Kidney (tissue), 14 donors: ENCODE results near the gene MINDY4. TPM values are rescaled to one million over a fixed set of nuclear protein-coding genes. Genes with fewer than 3 reads are reported as not detected.

ENCODE experiments used
- DNase-seq, 5 donors: peaks; one replicate each; pipeline ENCODE4 v3.0.0-alpha.2; 2013 to 2020
- FAIRE-seq: peaks from 2 replicates; lab custom pipeline; 2012; peaks lifted over from hg19 to GRCh38; lab: Jason Lieb, UNC
- H3K27ac ChIP-seq, 2 donors: one replicate each; pipeline ENCODE4 v1.7.0; 2013; ENCODE audit warnings: low read depth in 2 of 2, low read length in 2 of 2, inconsistent platforms in 1 of 2
- H3K27me3 ChIP-seq: one replicate; pipeline ENCODE4 v1.7.1; 2013; ENCODE audit warnings: low read length, inconsistent platforms; ENCODE audit not compliant: control insufficient read depth, insufficient read depth
- H3K36me3 ChIP-seq, 3 donors: one replicate each; pipeline versions ENCODE4 v1.7.0 to v1.7.1; 2013; ENCODE audit warnings: low read length in 3 of 3, control low read depth in 1 of 3, inconsistent platforms in 1 of 3; ENCODE audit not compliant: insufficient read depth in 3 of 3, control insufficient read depth in 2 of 3
- H3K4me1 ChIP-seq, 3 donors: one replicate each; pipeline versions ENCODE4 v1.7.0 to v1.7.1; 2013; ENCODE audit warnings: low read length in 3 of 3, inconsistent platforms in 1 of 3, low read depth in 1 of 3; ENCODE audit not compliant: control insufficient read depth in 2 of 3, insufficient read depth in 2 of 3
- H3K4me3 ChIP-seq, 3 donors: one replicate each; pipeline versions ENCODE4 v1.7.0 to v1.8.1; 2013; ENCODE audit warnings: low read length in 3 of 3, control low read depth in 1 of 3, inconsistent platforms in 1 of 3
- H3K9ac ChIP-seq, 3 donors: one replicate each; pipeline versions ENCODE4 v1.7.0 to v1.7.1; 2013; ENCODE audit warnings: low read length in 3 of 3, control low read depth in 1 of 3, inconsistent platforms in 1 of 3
- H3K9me3 ChIP-seq, 3 donors: one replicate each; pipeline versions ENCODE4 v1.7.0 to v1.7.1; 2013; ENCODE audit warnings: low read length in 3 of 3, control low read depth in 1 of 3, inconsistent platforms in 1 of 3; ENCODE audit not compliant: control insufficient read depth in 2 of 3, insufficient read depth in 1 of 3
- intact Hi-C: fragments of 100-400 bp; cut with DNase I; formaldehyde crosslinking; loops from one replicate; pipeline ENCODE4 v1.11.1; 2022
- polyA plus RNA-seq: library from polyadenylated mRNA; stranded (reverse); fragments of 350-450 nt; fragmentation: Illumina TruSeq; extraction: RNeasy Lipid Tissue Mini Kit (QIAGEN cat#74804); gene quantifications from one replicate; pipeline ENCODE4 v1.2.3, GENCODE V29; 2014; ENCODE audit warnings: low read depth, low replicate concordance; ENCODE audit not compliant: insufficient read depth
- total RNA-seq: library from RNA; stranded (reverse); fragmentation: NEBNext Ultra II Directional; extraction: Animal tissue kit (Norgen Biotek cat#: 25700); gene quantifications from one replicate; pipeline ENCODE4 v1.2.1, GENCODE V29; 2021
- TF ChIP-seq, protein P1 (sequence below): IDR thresholded peaks from 3 replicates; pipeline ENCODE4 v1.5.1; 2012; ENCODE audit warnings: mild to moderate bottlenecking, moderate library complexity, borderline replicate concordance; ENCODE audit not compliant: insufficient read depth; ENCODE audit errors: extremely low read depth
- donor health status: control.
- donor health status: control.
- donor health status: control.
- donor health status: control.
- donor health status: control.
- donor health status: DM: yes; HTN: yes; CAD: no.
- donor health status: Normal renal cell carcinoma (clear cell type).

MINDY4 gene
- total and polyA plus RNA-seq, 2 donors from 2014 or later, result 5.3 to 15.3 TPM

DNA sequence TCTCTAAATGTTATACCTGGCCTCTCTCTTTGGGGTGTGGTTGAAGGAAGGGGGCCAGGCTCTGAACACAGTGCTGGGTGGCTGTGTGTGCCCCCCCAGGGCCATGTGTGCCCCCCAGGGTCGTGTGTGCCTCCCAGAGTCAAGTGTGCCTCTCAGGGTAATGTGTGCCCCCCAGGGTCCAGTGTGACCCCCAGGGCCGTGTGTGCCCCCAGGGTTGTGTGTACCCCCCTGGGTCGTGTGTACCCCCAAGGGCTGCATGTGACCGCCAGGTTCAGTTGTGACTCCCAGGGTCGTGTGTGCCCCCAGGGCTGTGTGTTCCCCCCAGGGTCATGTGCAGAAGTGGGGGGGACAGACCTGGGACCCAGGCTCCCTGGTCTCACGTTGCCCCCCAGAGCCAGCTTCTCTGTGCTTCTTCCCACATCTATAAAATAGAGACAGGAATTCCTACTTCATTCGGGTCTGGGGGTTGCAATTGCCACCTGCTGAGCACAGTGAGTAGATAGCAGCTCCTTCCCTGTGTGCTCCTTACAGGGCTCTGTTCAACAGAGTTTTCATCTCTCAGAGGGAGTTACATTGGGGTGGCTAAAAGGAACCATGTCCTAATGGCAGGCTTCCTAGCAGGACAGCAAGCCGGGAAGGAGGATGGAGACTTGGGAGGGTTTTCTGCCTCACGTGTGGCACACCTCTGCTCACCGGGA lies 99.8 kb downstream of the MINDY4 start:
- no peak overlapping the region for H3K27ac ChIP-seq
- no peak overlapping the region for H3K9ac ChIP-seq
- TF ChIP-seq, protein P1, sequence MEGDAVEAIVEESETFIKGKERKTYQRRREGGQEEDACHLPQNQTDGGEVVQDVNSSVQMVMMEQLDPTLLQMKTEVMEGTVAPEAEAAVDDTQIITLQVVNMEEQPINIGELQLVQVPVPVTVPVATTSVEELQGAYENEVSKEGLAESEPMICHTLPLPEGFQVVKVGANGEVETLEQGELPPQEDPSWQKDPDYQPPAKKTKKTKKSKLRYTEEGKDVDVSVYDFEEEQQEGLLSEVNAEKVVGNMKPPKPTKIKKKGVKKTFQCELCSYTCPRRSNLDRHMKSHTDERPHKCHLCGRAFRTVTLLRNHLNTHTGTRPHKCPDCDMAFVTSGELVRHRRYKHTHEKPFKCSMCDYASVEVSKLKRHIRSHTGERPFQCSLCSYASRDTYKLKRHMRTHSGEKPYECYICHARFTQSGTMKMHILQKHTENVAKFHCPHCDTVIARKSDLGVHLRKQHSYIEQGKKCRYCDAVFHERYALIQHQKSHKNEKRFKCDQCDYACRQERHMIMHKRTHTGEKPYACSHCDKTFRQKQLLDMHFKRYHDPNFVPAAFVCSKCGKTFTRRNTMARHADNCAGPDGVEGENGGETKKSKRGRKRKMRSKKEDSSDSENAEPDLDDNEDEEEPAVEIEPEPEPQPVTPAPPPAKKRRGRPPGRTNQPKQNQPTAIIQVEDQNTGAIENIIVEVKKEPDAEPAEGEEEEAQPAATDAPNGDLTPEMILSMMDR, result no peak
- no peaks in the 10 kb centered on the region for H3K27me3 ChIP-seq
- FAIRE-seq (no peak), DNase-seq (no peak)
- peaks cover 0 to 7% (median 0%) of the 10 kb centered on the region in 3 donors for H3K9me3 ChIP-seq
- H3K4me3 ChIP-seq, result no peak overlapping the region
- peaks cover 0 to 4% (median 2%) of the 10 kb centered on the region in 3 donors for H3K4me1 ChIP-seq
- intact Hi-C loops, result no loop called here
- peaks cover 0 to 13% (median 13%) of the 10 kb centered on the region in 3 donors for H3K36me3 ChIP-seq

GRCh38 chr7:30871655-30872054 lies 100.4 kb downstream of the MINDY4 start:
- DNase-seq, result no peak
- intact Hi-C loops, result no loop called here
- TF ChIP-seq, protein P1, result no peak
- FAIRE-seq, result no peak
- Histone ChIP-seq H3K4me3 (no peak overlapping the region), H3K27me3 (no peaks in the 10 kb centered on the region), H3K9me3 (peaks cover 0 to 7% (median 0%) of the 10 kb centered on the region in 3 donors), H3K4me1 (peaks cover 0 to 4% (median 0%) of the 10 kb centered on the region in 3 donors), H3K36me3 (peaks cover 0 to 13% (median 13%) of the 10 kb centered on the region in 3 donors), H3K9ac (no peak overlapping the region), H3K27ac (no peak overlapping the region)

GRCh38 chr7:30873207-30873606 lies 102.0 kb downstream of the MINDY4 start:
- peaks cover 0 to 13% (median 13%) of the 10 kb centered on the region in 3 donors for H3K36me3 ChIP-seq
- TF ChIP-seq, protein P1, result no peak
- H3K4me1 ChIP-seq, result no peaks in the 10 kb centered on the region
- peaks cover 0 to 7% (median 0%) of the 10 kb centered on the region in 3 donors for H3K9me3 ChIP-seq
- DNase-seq (no peak), FAIRE-seq (no peak)
- intact Hi-C loops, result no loop called here
- no peak overlapping the region for H3K4me3 ChIP-seq
- no peak overlapping the region for H3K9ac ChIP-seq
- no peaks in the 10 kb centered on the region for H3K27me3 ChIP-seq
- no peak overlapping the region for H3K27ac ChIP-seq
